Middle frontal gyrus (tissue), 1 donor: Measurements from ENCODE around the gene PRKN.

Experiments used
- DNase-seq: peaks from one replicate; pipeline ENCODE4 v3.0.0-alpha.2; 2015; ENCODE audit warnings: low spot score; ENCODE audit errors: extremely low spot score

PRKN gene

GRCh38 chr6:161984713-161985112 lies 742.9 kb downstream of the PRKN start:
- no peak for DNase-seq

GRCh38 chr6:161976553-161976952 lies 751.0 kb downstream of the PRKN start:
- no peak for DNase-seq

DNA sequence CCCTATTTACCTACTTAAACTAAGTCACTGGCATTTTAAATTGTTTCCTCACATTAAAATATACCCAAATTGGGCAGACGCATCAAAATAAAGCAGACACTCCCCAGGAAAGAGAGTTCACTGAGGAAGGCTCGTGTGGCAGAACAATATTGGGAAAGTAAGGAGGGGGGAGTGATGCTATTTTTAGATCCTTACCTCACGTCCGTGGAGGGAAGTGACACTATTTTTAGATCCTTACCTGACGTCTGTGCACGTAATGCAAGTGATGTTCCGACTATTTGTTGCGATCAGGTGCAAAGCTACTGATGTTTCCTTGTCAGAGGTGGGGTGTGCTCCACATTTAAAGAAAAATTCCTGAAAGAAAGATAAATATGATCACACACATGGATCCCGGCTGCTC lies 754.5 kb downstream of the PRKN start:
- DNase-seq: no peak

GRCh38 chr6:161971043-161971442 lies 756.5 kb downstream of the PRKN start:
- DNase-seq: no peak

GRCh38 chr6:161963634-161964234 lies 763.8 kb downstream of the PRKN start:
- DNase-seq: no peak

GRCh38 chr6:161963181-161963580 lies 764.4 kb downstream of the PRKN start:
- DNase-seq: no peak

- DNase-seq: no peak
These were observed 765.8 kb downstream of the PRKN start for GRCh38 chr6:161961796-161962195.

DNA sequence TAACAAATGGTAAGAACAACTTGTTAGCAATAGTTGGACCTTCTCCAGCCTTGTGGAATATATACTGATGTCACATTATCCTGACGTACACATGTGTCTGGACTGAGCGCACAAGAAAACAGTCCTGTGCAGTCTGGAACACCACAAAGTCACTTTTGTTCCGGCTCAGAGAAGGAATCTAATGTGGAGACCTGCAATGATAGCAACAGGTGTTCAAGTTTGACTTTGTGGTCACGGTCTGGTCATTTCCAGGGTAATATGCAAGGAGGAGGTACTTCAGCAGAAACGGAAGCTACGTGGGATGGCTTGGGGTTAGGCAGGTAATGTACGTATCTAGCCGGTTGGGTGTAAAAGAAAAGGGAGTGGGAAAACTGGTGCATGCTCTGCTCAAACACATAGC lies 766.5 kb downstream of the PRKN start:
- no peak for DNase-seq

- no peak for DNase-seq
These were observed 768.5 kb downstream of the PRKN start for GRCh38 chr6:161959072-161959471.

DNA sequence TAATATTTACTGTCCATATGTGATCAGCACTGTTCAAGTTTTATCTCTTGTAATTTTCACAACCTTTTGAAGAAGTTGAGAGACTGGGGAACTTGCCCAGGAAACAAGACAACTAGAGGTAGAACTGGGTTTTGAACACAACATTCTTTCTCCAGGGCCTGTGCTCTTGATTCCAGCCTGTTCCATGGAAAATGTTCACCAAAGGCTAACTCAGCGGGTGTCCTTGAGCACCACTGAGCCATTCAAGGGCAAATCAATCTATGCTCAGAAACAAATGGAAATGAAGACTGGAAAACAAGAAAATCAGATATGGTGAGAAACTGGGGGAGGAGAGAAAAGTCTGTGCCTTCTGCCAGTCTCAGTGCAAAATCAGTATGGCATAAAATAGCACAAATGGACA lies 771.5 kb downstream of the PRKN start:
- DNase-seq: no peak

DNA sequence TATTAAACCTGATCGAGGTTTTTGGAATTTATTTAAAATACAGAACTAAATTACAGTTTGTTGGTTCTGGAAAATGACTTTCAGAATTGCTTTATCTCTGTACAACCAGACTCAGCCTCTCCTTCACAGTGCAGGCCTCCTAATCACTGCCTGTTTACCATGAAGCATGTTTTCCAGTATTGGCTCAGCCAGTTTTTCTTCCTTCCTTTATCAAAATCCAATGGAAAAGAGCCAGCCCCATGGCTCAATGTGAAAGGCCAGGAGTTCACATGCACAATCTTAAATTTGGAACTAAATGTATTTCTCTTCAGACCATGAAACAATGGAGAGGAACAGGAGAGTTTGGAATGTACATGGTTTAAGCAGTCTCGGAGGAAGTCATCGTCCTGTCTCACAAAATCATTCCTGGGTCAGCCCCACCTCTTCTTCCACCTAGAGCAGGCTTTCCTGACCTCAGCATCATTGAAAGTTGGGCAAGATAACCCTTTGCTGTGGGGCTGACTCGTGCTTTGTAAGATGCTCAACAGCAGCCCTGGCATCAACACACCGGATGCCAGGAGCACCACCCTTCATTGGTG lies 772.8 kb downstream of the PRKN start:
- DNase-seq: no peak

DNA sequence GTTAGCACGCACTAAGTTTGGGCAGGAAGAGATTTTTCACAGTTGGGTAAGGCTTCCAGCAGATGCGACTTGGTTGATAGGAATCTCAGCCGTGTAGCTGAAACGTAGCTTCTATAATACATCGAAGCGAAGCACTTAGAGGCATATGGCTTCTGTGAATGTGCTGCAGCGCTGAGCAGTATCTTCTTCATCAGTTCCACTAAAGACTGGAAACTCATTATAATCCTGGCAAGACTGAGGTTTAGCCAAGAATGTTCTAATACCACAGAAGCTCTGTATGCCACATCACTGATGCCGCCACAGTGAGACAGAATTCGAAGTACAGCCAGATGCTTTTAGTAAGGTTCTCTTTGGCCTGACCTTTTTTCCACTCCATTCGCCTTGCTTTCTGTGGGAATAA lies 773.5 kb downstream of the PRKN start:
- DNase-seq: no peak

DNA sequence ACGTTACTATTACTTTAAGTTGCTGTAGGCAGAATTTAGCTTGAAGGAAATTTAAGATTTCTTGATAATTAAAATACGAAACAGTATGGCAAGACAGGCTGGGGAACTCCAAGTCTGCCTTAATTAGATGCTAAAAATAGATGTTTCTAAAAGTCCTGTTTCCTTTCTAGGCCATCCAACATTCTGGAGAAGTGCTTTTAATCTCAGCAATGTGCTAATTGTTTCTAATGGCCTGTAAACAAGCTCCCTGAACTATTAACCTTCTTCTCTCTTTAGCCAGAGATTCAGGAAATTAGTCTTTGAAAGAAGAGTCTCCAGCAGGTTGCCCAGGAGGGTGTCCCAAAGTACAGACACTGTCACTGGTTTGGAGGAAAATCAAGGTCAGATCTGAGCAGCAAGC lies 776.4 kb downstream of the PRKN start:
- DNase-seq: no peak

DNA sequence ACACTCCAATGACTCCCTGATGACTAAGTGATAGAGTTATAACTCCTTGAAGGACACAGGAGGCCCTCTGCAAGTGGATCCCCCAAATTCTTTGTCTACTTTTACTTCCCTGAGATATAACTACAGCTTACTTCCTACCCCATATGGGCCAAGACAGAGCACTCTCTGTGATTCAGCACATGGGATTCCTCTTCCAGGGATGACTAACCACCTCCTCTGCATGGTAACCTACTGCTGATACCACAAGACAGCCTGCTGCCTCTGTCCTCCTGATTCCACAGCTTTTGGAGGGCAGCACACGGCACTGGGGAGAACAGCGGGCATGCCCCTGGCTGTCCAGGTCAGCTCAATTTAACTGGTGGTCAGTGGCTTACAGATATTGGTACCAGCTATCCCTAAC lies 778.0 kb downstream of the PRKN start:
- DNase-seq: no peak

GRCh38 chr6:161948462-161948861 lies 779.1 kb downstream of the PRKN start:
- DNase-seq: no peak

DNA sequence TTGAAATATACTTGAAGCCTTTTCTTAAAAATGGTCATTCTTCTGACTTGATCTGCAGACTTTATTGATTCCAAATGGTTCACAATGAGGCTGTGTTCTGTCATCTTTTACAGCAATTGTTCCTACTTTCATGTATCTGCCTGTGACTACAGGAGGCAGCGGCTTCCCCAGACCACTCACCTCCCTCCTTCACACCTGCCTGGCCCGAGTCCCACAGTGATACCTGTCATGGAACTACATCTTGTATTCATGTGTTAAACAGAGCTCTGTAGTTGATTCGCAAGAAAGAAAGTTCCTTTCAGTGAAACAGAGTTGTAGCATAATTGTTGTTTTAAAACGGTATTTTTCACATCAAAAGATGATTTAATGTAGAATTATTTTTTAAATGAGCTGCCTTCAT lies 780.2 kb downstream of the PRKN start:
- no peak for DNase-seq

- DNase-seq: no peak
These were observed 781.1 kb downstream of the PRKN start for GRCh38 chr6:161946461-161946860.

DNA sequence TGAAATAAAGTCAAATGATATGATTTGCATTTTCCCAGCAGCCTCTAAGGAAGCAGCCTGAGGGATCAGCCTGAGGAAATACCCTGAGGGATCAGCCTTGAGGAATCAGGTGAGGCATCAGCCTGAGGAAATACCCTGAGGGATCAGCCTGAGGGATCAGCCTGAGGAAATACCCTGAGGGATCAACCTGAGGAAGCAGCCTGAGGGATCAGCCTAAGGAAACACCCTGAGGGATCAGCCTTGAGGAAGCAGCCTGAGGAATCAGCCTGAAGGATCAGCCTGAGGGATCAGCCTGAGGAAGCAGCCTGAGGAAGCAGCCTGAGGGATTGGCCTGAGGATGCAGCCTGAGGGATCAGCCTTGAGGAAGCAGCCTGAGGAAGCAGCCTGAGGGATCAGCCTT lies 784.0 kb downstream of the PRKN start:
- no peak for DNase-seq

- DNase-seq: no peak
These were observed 786.0 kb downstream of the PRKN start for GRCh38 chr6:161941565-161941964.

DNA sequence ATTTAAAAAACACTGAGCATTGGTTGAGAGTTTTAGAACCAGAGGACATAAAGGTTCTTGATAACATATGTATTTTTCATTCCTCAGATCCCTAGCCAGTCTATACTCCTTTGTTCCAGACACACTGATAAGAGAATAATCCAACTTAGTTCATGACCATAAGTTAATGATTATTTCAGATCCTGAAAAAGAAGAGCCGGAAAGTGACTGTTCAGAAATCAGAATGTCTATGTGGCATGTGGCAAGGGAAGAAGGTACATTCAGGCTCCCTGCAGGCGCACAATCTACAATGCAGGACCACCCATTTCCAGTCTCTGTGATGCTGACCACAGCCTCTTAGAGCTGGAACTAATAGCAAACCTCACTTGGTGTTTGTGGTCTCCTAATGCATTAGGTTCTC lies 787.0 kb downstream of the PRKN start:
- DNase-seq: no peak

GRCh38 chr6:161926324-161926723 lies 801.2 kb downstream of the PRKN start:
- no peak for DNase-seq

GRCh38 chr6:161924516-161925116 lies 803.0 kb downstream of the PRKN start:
- no peak for DNase-seq

GRCh38 chr6:161922631-161923119 lies 804.9 kb downstream of the PRKN start:
- DNase-seq: no peak
